MCF 10A (cell line): ENCODE data around the gene MKRN1. TPM values are rescaled to one million over a fixed set of nuclear protein-coding genes. Genes with fewer than 3 reads are reported as not detected.

ENCODE experiments used
- BruUV-seq: library from RNA; stranded (reverse); fragments of 400-500 nt; replicated peaks from 2 replicates; lab custom pipeline; 2021; lab: Mats Ljungman, UMichigan
- CTCF ChIA-PET: fragments of 300-600 bp; sonication (Branson Sonifier 250); formaldehyde crosslinking; extraction: SDS; loops from one replicate; lab custom pipeline; 2021; ENCODE audit warnings: antibody characterized with exemption, inconsistent platforms; lab: Yijun Ruan, JAX
- POLR2A ChIA-PET: fragments of 300-600, 350-650 bp; sonication (Branson Sonifier 250); formaldehyde crosslinking; extraction: SDS; loops from one replicate; lab custom pipeline; 2020; ENCODE audit warnings: antibody characterized with exemption, inconsistent platforms; lab: Yijun Ruan, JAX
- DNase-seq: peaks from one replicate; pipeline ENCODE4 v3.0.0-alpha.2; 2018; ENCODE audit not compliant: unreplicated experiment
- H3K27ac Mint-ChIP-seq: one replicate; pipeline ENCODE4 v1.8.0; 2022; ENCODE audit warnings: mild to moderate bottlenecking, low read depth, mixed read lengths; ENCODE audit not compliant: unreplicated experiment
- H3K27me3 Mint-ChIP-seq: one replicate; pipeline ENCODE4 v1.8.0; 2022; ENCODE audit warnings: mixed read lengths; ENCODE audit not compliant: insufficient read depth, unreplicated experiment
- H3K36me3 Mint-ChIP-seq: one replicate; pipeline ENCODE4 v1.8.0; 2022; ENCODE audit warnings: mild to moderate bottlenecking, moderate library complexity, mixed read lengths; ENCODE audit not compliant: insufficient read depth, unreplicated experiment
- H3K4me1 Mint-ChIP-seq: one replicate; pipeline ENCODE4 v1.8.0; 2022; ENCODE audit warnings: mixed read lengths; ENCODE audit not compliant: insufficient read depth, unreplicated experiment
- H3K4me3 Mint-ChIP-seq: one replicate; pipeline ENCODE4 v1.8.0; 2022; ENCODE audit warnings: mild to moderate bottlenecking, moderate library complexity, mixed read lengths; ENCODE audit not compliant: unreplicated experiment
- H3K9me3 Mint-ChIP-seq: one replicate; pipeline ENCODE4 v1.8.0; 2022; ENCODE audit warnings: mixed read lengths; ENCODE audit not compliant: unreplicated experiment
- intact Hi-C: fragments of 100-400 bp; cut with micrococcal nuclease; formaldehyde crosslinking; loops from 2 replicates; pipeline ENCODE4 v1.14.1; 2022
- total RNA-seq: library from RNA; stranded (reverse); gene quantifications from 2 replicates; pipeline ENCODE4 v1.2.3, GENCODE V29; 2022
- TF ChIP-seq, protein P1 (sequence below): fragments of 200-600 bp; IDR thresholded peaks from one replicate; pipeline ENCODE4 v1.8.0; 2022; ENCODE audit warnings: antibody characterized with exemption, mild to moderate bottlenecking; ENCODE audit not compliant: unreplicated experiment

MKRN1 gene
- total RNA-seq, 1 experiment from 2014 or later, result 65.5 TPM

DNA sequence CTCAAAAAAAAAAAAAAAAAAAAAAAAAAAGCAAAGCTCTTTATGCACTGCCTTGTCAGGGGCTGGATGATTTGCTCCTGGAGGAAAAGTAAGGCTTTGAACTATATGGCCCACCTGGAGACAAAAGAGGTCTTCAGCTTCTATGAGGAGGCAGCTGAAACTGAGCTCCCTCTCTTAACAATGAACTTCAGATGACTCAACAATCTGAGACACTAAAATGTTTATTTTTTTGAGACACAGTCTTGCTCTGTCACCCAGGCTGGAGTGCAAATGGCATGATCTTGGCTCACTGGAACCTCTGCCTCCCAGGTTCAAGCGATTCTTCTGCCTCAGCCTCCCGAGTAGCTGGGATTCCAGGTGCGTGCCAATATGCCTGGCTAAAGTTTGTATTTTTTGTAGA is 38.7 kb downstream of the MKRN1 start:
- Mint-ChIP-seq H3K36me3 (no peaks in the 10 kb centered on the region), H3K4me1 (no peaks in the 10 kb centered on the region), H3K4me3 (no peak overlapping the region), H3K9me3 (no peaks in the 10 kb centered on the region), H3K27me3 (no peaks in the 10 kb centered on the region), H3K27ac (no peak overlapping the region)
- DNase-seq, result no peak
- intact Hi-C loops, result no loop called here
- ChIA-PET POLR2A (interaction anchor here (1.5 kb wide), 1 partner anchor 9 kb away, joined by 6 read pairs; no protein-coding TSS in a partner anchor), CTCF (interaction anchor here (1.0 kb wide), 1 partner anchor 36 kb away, joined by 4 read pairs; no protein-coding TSS in a partner anchor)
- TF ChIP-seq, protein P1, sequence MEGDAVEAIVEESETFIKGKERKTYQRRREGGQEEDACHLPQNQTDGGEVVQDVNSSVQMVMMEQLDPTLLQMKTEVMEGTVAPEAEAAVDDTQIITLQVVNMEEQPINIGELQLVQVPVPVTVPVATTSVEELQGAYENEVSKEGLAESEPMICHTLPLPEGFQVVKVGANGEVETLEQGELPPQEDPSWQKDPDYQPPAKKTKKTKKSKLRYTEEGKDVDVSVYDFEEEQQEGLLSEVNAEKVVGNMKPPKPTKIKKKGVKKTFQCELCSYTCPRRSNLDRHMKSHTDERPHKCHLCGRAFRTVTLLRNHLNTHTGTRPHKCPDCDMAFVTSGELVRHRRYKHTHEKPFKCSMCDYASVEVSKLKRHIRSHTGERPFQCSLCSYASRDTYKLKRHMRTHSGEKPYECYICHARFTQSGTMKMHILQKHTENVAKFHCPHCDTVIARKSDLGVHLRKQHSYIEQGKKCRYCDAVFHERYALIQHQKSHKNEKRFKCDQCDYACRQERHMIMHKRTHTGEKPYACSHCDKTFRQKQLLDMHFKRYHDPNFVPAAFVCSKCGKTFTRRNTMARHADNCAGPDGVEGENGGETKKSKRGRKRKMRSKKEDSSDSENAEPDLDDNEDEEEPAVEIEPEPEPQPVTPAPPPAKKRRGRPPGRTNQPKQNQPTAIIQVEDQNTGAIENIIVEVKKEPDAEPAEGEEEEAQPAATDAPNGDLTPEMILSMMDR, result no peak
- BruUV-seq, result no TSS peak

DNA sequence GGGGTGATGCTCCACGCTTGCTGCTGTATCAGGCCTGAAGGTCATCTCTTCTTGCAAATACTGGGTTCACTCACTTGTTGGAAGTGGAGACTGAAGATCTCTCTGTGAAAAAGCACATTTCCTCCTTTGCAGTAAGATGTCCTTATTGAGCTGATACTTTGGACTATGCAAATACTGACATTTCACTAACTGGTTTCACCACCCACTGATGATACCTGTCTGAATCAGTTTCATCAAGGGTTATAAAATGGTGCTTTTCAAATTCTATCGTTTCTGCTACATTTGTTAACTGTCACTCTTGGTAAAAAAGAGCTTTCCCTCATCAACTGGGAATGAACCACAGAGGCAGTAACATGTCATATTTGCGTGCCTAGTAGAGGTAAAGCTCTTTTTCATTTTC is 39.9 kb downstream of the MKRN1 start:
- H3K4me1 Mint-ChIP-seq, result no peaks in the 10 kb centered on the region
- H3K36me3 Mint-ChIP-seq, result no peaks in the 10 kb centered on the region
- no peak for DNase-seq
- no peak overlapping the region for H3K4me3 Mint-ChIP-seq
- TF ChIP-seq, protein P1, result no peak
- no peak overlapping the region for H3K27ac Mint-ChIP-seq
- CTCF ChIA-PET, result interaction anchor here (0.6 kb wide), 1 partner anchor 55 kb away, joined by 4 read pairs; no protein-coding TSS in a partner anchor
- POLR2A ChIA-PET, result interaction anchor here (1.5 kb wide), 1 partner anchor 10 kb away, joined by 6 read pairs; no protein-coding TSS in a partner anchor
- intact Hi-C loops, result no loop called here
- H3K27me3 Mint-ChIP-seq, result no peaks in the 10 kb centered on the region
- no peaks in the 10 kb centered on the region for H3K9me3 Mint-ChIP-seq
- no TSS peak for BruUV-seq

DNA sequence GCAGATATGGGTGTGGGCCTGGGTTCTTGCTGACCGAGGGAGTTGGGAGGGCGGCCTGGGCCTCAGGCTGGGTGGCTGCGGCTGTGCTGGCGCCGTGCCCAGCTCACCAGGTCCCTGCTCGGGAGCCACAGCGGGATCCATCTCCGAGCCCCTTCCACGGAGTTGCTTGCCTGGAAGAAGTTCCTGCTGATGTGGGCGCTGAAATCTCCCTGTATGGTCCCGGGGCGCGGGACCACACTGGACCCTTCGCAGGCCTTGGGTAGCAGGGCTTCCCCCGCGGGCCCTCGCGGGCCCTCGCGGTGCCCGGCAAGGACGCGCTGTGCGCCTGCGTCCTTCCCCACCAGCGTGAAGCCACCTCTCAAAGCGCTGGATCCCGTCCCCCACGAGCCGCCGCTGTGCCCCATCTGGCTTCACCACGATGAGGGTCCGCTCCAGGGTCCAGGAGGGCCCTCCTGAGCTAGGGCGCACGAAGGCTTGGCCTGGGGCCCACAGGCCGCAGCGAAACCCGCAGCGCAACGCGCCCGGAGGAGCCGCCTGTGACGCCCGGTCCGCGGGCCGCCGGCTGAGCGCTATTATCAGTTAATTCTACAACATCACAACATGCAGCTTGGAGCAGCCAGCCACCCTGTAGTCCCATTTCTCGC is 43.9 kb downstream of the MKRN1 start:
- CTCF ChIA-PET, result no interaction called here
- Mint-ChIP-seq H3K36me3 (no peaks in the 10 kb centered on the region), H3K27ac (no peak overlapping the region), H3K27me3 (no peaks in the 10 kb centered on the region), H3K4me1 (no peaks in the 10 kb centered on the region), H3K4me3 (no peak overlapping the region), H3K9me3 (no peaks in the 10 kb centered on the region)
- BruUV-seq, result no TSS peak
- POLR2A ChIA-PET, result no interaction called here
- no peak for DNase-seq
- intact Hi-C loops, result no loop called here
- TF ChIP-seq, protein P1, result no peak

DNA sequence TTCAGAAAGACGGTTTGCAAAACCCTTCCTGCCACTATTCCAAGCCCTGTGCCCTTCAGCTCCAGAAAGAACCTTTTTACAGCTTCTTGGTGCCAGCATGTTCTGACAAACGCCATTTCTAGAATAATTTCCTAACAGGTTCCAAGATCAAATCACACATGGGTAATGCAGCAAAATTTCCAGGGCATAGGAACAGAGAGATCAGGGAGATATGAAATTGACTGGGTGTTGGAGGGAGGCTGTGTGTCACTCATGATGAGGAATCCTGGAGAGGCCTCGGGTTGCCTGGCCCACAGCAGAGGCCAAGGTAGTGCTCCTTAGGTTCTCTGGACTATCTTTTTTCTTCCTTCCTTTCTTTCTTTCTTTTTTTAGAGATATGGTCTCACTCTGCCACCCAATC is 45.9 kb downstream of the MKRN1 start:
- no peaks in the 10 kb centered on the region for H3K36me3 Mint-ChIP-seq
- no TSS peak for BruUV-seq
- H3K9me3 Mint-ChIP-seq, result no peaks in the 10 kb centered on the region
- no peak overlapping the region for H3K4me3 Mint-ChIP-seq
- POLR2A ChIA-PET, result interaction anchor here (0.6 kb wide), 1 partner anchor 164 kb away, joined by 3 read pairs; no protein-coding TSS in a partner anchor
- no peaks in the 10 kb centered on the region for H3K4me1 Mint-ChIP-seq
- intact Hi-C loops, result no loop called here
- DNase-seq, result no peak
- H3K27ac Mint-ChIP-seq, result no peak overlapping the region
- TF ChIP-seq, protein P1, result no peak
- CTCF ChIA-PET, result interaction anchor here (1.0 kb wide), 1 partner anchor 102 kb away, joined by 4 read pairs; no protein-coding TSS in a partner anchor
- H3K27me3 Mint-ChIP-seq, result no peaks in the 10 kb centered on the region
